Activated T-helper 1 cell treated with Interleukin-2 at 50 U/mL for 16 hours (primary cell): ENCODE data around the gene DPP6.

Experiments
- DNase-seq: peaks from one replicate; pipeline ENCODE4 v3.0.0-alpha.2; 2020; ENCODE audit warnings: low read depth

The DPP6 gene

GRCh38 chr7:154232700-154233099 lies 180.5 kb downstream of the DPP6 start:
- DNase-seq = no peak

GRCh38 chr7:154241988-154242387 lies 189.8 kb downstream of the DPP6 start:
- DNase-seq = no peak

GRCh38 chr7:154242709-154243108 lies 190.5 kb downstream of the DPP6 start:
- DNase-seq = no peak

- DNase-seq = no peak
Measured at GRCh38 chr7:154252046-154252445, 199.8 kb downstream of the DPP6 start.

- DNase-seq = no peak
Measured at GRCh38 chr7:154253810-154254209, 201.6 kb downstream of the DPP6 start.

- DNase-seq = no peak
Measured at GRCh38 chr7:154255324-154255723, 203.1 kb downstream of the DPP6 start.

GRCh38 chr7:154256150-154256549 lies 204.0 kb downstream of the DPP6 start:
- no peak for DNase-seq

- no peak for DNase-seq
Measured at GRCh38 chr7:154259396-154259795, 207.2 kb downstream of the DPP6 start.

GRCh38 chr7:154287356-154287755 lies 235.2 kb downstream of the DPP6 start:
- no peak for DNase-seq

- no peak for DNase-seq
Measured at GRCh38 chr7:154289119-154289518, 236.9 kb downstream of the DPP6 start.

- DNase-seq = no peak
Measured at GRCh38 chr7:154296443-154296842, 244.2 kb downstream of the DPP6 start.

GRCh38 chr7:154299736-154300135 lies 247.5 kb downstream of the DPP6 start:
- DNase-seq = no peak

- no peak for DNase-seq
Measured at GRCh38 chr7:154302380-154302779, 250.2 kb downstream of the DPP6 start.

- DNase-seq = no peak
Measured at GRCh38 chr7:154304231-154304630, 252.0 kb downstream of the DPP6 start.

- DNase-seq = no peak
Measured at GRCh38 chr7:154304740-154305700, 252.8 kb downstream of the DPP6 start.

GRCh38 chr7:154306036-154306435 lies 253.8 kb downstream of the DPP6 start:
- no peak for DNase-seq

- no peak for DNase-seq
Measured at GRCh38 chr7:154308928-154309327, 256.7 kb downstream of the DPP6 start.

GRCh38 chr7:154310114-154310513 lies 257.9 kb downstream of the DPP6 start:
- no peak for DNase-seq

GRCh38 chr7:154324196-154324595 lies 272.0 kb downstream of the DPP6 start:
- DNase-seq = no peak

- no peak for DNase-seq
Measured at GRCh38 chr7:154326421-154326820, 274.2 kb downstream of the DPP6 start.

- no peak for DNase-seq
Measured at GRCh38 chr7:154330318-154330717, 278.1 kb downstream of the DPP6 start.

GRCh38 chr7:154332811-154333580 lies 280.8 kb downstream of the DPP6 start:
- no peak for DNase-seq

GRCh38 chr7:154336295-154336694 lies 284.1 kb downstream of the DPP6 start:
- no peak for DNase-seq
